Measurements from ENCODE around the gene ZBTB20. TPM values are rescaled to one million over a fixed set of nuclear protein-coding genes. Genes with fewer than 3 reads are reported as not detected.
A peak's percentile ranks its signal among the peaks of the same experiment; 100 is the strongest.

The ZBTB20 gene
- total RNA-seq, 1 donor from 2014 or later, result 62.4 TPM

DNA sequence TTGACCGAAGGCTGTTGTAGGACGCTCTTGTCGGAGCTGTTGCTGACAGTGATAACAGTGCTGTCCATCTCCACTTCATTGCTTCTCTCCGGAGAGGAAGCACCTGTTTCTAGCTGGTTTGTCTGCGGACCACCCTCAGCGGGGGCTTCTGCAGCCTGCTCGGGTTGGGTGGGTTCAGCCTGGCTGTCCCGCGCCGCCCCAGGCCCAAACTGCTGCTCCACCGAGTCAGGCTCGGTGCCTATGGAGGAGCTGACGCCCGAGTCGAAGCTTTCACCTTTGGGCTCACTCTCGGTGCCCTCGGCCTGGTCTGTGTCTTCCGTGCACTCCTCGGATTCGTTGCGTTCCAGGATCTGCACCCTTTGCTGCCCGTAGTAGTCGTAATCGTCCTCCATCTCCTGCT is 796.4 kb downstream of the ZBTB20 start:
- DNase-seq (ENCODE audit: low read depth), result no peak

DNA sequence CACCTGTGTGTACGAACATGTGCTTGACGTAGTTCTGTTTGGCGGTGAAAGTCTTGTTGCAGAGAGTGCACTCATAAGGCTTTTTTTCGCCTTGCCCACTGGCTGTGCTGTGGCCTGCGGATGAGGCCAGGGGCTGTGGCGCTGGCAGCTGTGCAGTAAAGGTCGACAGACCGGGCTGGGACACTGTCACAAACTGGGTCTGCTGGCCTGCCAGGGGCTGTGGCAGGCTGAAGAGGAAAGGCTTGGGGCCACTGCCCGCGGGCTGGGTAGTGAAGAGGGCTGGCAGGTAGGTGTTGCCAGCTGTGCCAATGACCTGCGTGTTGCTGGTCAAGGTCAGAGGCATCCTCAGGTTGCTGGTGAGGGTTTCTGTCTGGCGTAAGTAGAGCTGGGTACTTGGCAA is 796.8 kb downstream of the ZBTB20 start:
- no peak for DNase-seq (ENCODE audit: low read depth)

DNA sequence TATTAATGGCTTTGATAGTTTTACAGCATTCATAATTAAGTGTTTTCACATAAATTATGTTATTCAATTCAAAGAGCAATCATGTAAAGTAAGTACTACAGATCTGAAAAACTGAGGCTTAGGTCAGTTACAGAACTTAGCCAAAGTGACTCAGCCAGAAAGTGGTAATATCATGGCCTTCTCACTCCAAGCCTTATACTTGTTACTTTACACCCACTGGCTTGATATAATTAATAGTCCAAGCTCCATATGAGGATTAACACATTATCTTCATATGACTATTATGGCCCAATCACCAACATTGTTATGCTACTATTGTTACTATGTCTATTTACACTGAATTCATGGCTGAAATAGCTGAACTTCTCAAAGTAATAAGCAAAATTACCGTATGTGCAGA is 802.6 kb downstream of the ZBTB20 start:
- no peak for DNase-seq (ENCODE audit: low read depth)

DNA sequence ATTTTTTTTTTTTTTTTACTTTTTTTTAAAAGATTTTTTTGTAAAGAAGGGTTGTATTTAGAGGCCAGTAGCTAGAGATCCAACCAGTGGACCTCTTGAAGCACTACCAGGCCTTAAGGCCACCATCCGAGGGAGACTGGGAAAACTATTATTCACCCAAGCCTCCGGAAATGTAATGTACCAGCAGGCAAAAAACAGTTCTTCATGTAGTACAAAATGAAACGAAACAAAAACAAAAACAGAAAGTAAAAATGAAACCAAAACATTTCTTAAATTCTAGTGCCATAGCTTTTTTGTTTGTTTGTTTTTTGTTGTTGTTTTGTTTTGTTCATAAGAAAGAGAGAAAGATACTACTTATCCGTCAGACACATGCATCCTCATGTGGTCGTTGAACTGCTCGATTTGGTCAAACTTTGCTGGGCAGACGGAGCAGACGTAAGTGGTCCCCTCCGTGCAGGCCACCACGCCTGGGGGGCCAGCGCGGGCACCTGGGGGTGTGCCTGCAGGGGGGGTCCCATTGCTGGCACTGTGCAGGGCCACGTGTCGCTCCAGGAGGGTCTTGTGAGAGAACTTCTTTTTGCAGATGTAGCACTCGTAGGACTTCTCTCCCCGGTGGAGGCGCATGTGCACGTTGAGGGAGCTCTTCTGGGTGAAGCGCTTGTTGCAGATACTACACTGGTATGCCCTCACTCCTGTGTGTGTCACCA is 808.3 kb downstream of the ZBTB20 start:
- no peak for DNase-seq (ENCODE audit: low read depth)

DNA sequence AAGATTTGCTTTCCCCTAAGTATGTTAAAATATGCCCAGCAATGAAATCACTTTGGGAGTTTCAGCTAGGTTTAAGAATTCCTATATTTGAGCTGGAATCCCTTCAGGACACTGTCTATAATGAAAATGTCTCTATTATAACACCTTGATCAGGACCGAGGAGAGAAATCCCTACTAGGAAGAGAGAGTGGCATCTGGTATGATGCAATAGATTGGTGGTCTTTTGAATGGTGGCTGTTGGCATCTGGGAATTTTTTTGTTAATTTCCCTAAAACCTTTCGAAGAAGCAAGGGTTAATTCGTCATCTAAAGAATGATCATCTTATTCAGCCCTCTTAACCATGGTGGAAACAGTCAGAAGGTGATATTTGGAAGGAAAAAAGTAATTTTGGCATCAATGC is 810.2 kb downstream of the ZBTB20 start:
- no peak for DNase-seq (ENCODE audit: low read depth)

DNA sequence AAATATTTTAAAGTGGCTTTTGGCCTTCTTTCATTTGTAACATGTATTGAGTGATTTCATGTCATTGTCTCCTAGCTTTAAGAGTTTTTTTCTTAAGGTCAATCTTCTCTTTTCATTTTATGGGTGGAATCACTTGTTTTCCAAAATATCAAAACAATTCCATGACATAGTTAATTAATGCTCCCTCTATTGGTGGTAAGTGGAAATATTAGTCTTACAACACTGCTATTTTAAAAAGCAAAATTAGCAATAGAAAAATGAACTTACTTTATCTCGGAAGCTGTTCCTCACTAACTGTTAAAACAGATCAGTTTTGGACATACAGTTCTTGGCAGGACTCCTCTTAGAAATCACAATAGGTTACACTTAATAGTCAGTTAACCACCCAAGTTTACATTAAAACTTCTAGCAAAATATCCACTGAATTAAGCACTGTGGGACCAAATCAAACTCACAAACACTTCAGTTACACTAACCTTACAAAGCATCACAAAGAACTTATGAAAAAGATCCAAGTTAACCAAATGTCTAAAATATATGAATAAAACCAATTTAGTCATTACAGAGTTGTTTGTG is 810.9 kb downstream of the ZBTB20 start:
- no peak for DNase-seq (ENCODE audit: low read depth)

DNA sequence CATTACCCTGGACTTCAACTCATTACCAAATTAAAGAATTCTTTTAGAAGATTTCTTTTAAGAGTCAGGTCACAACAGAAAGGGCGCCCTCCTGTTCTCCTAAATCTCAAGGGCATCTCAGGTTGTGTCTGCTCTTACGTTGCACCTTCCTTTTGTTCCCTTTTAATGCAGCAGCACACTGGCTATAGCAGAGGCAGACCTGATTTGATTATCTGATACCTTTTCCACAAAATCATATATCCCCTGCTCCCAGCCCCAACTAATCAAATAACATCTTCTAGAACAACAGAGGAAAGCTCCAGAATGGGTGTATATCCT is 813.2 kb downstream of the ZBTB20 start:
- DNase-seq (ENCODE audit: low read depth), result no peak

DNA sequence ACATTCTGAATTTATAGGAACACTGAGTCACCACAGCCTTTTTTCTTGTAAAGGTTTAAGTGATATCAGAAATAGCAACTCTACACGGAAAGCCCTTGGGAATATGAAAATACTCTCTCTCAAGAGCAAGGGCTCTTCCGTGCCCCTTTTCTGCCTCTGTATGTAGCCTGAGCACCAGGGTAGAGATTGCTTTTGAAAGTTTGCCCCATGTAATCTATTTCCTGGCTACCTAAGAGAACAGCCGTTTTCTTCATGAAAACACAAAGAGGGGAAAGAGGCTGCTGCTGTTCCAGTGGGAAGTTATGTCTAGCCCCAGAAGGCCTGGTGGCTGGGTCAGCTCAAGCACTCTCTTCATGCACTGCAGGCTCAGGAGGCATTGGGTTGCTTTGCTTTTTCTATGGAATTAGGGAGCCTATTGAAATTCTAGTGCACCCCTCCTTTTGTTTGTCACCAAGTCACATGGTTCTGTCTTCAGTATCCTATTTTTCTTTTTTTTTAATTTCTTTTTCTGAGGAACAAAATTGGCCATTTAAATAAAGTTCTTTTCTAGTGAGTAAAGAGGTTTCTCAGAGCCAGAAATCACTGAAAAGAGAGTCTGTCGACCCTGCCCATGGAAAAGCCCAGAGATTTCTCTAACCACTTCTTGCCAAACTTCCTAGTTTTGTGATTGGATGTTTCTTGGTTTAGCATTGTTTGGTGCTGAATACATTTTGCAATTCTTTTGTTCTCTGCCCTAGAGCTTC is 813.7 kb downstream of the ZBTB20 start:
- DNase-seq (ENCODE audit: low read depth), result no peak

DNA sequence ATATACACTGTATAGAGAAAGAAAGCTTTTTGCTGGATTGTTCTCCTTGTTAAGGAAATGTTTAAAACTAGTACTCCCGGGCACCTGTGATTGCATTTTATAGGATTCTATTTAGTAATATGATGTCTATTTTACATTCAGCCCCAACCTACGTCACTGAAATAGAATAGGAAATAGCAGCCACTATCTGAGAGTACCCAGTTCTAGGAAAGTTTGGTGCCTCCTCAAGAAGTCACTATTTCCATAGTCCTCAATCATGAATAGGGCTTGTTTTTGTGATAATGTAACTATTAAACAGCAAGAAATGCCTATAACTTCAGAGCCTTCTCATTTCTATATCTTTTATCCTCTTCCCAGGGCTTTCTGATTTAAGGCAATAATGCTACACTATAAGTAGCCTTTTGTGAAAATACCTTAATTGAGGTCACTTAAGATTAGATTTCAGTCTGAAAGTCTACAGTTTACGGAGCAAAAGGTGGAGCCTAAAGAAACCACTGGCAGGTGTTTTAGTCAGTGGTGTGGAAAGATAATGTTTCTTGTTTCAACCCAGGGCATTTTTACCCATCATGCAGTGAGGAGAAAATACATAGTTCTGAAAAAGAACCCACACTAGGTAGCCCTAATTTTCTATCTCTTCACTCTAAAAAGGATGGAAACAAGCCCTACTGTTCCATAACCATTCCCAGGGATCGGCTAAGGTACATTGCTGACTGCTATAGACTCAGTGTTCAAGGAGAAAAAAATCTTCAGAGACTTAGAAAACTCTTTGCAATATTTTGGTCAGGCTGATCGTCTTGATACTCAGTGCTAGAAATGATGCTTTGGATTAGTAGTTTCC is 814.5 kb downstream of the ZBTB20 start:
- no peak for DNase-seq (ENCODE audit: low read depth)

DNA sequence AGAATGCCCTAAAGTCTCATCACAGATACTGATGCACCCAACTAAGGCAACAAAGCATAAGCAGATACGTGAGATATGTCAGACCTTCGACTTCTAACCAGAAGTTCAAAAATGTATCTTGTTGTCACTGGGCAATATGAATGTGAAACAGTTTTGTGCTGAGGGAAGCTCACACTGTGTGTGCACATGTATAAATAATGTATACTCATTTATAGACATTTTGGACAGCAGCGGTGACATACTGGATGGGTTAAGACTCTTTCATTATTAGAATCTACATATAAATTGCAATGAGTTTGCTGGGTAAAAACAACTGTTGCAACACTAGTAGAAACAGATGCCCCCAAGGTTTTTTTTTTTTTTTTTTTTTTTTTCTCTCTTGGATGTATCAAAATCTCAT is 815.4 kb downstream of the ZBTB20 start:
- no peak for DNase-seq (ENCODE audit: low read depth)

DNA sequence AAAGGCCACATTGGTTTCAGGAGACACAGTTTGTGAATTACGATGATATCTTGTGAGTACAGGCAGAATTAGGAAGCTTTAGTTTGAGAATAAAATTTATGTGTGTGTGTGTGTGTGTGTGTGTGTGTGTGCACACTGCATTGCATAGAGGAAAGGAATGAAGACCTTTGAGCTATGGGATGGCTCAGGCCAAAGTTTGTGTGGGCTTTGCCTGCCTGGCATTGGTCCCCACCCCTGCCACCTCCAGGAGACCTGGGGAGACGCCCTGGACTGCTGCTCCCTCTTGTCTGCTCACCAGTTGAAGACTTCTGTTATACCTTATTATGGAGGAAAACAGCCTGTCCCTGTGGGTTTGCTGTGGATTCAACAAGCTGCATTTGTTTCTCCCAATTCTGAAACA is 816.1 kb downstream of the ZBTB20 start:
- no peak for DNase-seq (ENCODE audit: low read depth)

DNA sequence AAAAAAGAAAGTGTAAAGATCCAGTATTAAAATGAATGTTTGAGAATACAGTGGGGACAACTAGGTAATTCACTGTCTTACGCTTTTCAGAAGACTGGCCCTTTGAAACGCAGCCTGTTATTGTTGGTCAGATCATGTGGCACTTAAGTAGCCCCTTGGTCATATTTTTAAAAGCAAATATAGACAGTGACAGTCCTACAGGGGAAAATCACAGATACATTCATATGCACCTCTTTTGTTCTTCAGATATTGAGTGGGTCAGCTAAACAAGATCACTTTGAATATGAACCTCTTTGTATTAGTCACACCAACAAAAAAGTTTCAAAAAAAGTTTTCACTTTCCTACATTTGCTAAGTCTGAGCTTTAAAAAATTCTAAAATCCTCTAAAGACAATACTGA is 817.3 kb downstream of the ZBTB20 start:
- DNase-seq (ENCODE audit: low read depth), result no peak

DNA sequence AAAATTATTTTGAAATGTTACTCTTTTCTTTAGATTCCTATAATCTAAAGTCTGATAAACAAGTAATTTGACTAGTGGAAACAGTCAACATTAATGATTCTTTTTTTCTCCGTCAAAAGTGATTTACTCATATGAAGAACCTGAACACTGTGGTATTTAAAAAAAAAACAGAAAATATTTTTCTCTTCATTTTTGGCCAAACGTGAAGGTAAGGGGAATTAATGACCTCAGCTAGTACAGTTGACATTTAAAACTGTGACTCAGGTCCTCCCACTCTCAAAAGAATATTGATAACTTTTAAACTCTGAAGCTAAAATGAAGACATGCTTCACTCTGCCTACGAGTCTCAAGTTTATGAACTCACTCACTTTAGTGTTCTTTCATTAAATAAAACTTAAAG is 818.7 kb downstream of the ZBTB20 start:
- no peak for DNase-seq (ENCODE audit: low read depth)

DNA sequence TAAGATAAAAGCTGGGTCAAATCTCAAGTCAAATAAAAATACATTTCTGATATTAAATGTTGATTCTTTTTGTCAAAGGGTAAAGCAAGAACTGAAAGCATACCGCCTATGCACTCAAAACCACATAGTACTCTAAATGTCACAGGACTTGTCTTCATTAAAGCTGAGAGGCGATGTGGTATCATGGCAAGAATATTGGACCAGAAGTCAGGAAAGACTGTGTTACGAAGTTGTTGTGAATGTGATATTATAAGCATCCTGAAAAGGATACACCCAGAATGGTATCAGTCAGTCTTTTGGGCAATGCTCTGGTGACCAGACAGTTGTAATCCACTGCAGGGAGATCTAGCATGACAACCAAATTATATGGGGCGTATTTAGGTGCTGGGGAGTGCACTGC is 819.4 kb downstream of the ZBTB20 start:
- DNase-seq (ENCODE audit: low read depth), result no peak

DNA sequence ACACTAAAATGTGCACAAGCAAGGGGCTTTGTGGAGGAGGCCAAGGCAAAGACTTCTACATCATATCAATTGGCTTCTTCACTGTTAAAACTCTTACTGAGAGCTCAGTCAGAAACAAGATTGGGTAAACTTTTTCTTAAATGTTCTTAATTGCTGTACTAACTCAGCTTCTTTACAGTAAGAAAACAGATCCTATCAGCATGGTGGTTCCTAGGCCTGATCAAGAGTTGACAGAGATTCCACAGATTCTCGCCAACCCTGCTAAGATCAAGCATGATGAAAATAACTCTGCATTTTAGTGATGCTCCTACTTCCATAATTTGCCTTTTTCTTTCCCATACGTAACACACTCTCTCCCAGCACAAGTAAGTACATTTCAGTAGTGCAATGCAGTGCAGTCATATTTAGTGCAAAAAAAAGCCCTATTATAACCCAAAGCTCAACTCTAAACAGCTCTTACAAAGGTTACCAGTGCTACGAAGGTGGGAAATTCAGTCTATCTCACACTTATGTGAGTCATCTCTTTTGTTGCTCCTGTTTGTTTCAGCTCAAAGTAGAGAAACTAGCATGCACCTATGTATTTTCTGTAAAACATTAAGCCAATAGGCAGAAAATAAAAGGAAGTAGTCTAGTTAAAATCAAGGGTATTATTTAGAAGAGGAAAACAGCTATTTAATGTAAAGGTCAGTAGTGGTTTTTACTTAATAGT is 823.4 kb downstream of the ZBTB20 start:
- no peak for DNase-seq (ENCODE audit: low read depth)

DNA sequence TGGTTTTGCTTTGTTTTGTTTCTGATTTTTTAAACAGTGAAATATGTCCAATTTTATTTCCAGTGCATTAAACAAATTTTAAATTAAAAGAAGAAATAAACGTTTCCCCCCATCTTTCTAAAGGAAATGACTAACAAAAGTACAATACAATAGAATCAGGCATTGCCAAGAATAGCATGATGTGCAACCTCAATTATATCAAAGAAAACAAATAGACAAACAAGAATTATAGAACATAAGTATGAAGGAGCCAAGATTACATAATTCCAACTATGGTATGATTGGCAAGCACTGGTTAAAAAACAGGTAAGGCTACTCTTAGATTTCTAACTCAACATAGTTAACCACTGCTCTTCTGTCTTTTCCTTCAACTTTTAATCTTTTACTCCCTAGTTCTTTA is 826.8 kb downstream of the ZBTB20 start:
- no peak for DNase-seq (ENCODE audit: low read depth)

DNA sequence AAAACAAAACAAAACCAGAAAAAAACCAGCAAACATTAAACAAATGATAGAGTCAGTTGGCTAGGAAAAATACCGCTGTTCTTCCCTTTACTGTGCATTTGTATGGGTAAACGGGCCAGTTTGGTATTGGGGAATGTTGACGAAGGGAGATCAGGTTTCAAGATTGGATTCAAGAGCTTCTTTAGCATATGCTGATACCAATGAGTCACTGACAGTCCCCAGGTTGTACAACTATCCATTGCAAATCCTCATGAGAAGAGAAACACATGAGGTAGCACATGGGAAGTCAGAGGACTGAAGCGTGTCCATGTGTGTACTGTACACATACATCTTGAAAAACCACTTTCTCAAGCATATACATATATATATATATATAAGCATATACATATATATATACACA is 827.6 kb downstream of the ZBTB20 start:
- peak; percentile 19 for DNase-seq (ENCODE audit: low read depth)

DNA sequence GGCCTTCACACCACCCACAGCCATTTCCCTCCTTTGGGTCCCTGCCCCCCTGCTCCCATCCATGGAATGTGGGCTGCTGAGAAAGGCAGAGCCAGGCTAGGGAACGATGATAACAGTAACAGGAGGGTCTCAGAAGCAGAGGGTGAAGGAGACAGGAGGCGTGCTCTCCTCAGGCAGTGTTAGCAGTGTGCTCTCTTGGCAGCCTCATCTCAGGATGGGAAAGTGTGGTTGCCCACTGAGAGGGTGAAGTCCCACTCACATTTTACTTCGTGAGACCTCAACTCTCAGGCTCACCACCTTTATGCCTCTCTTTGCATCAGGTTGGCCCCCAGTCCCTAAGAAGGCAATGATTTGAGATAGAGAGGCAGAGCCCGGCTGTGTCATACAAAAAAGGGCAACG is 828.8 kb downstream of the ZBTB20 start:
- no peak for DNase-seq (ENCODE audit: low read depth)

DNA sequence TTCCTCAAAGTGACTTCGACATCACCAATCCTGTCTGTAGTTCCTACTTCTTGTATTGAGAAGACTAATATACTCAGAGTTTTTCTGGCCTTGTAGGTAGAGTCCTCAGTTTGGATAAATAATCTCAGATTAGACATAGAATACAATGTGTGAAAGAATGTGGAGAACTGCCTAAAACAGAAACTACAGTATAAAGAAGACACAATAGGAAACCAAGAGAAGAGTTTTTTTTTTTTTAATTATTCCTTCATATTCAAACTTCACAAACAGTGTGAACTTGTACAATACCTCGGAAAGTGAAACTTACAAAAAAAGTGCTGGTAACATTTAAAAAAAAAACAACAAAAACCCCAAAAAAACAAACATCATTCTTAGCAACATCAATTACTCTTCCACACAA is 832.8 kb downstream of the ZBTB20 start:
- DNase-seq (ENCODE audit: low read depth), result no peak

DNA sequence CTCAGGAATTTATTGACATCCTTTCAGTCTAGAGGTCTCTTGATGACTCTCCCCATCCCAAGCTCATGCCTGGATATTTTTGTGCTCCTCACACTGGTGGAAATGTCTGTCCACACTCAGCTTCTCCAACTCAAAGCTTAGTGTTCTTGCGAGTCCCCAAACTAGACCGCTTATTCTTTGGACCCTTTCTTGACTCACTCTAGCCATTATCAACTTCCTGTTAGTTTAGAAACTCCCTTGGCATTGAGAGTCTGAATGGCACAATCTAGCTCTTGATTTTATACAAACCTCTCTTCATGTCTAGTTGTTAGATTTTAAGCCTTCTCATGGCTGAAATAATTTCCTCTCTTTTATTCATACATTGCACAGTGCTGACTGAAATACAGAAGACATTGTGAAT is 833.7 kb downstream of the ZBTB20 start:
- DNase-seq (ENCODE audit: low read depth), result no peak

DNA sequence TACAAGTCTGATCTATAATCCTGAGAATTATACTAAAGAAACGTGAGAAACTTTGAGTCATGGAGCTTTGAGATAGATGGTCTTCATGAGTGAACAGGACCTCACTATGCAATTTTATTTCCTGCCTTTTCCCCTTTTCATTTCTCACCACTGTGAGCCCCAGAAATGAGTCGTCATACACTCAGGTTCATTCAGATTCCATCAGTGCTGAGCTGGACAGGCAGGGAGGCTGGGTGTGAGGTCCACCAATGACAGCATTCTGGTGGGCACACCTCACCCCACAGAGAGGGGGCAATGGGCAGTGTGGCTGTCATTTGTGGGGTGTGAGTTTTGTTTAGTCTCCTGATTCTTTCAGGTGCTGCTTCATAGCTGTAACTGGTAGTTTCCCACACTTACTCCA is 836.4 kb downstream of the ZBTB20 start:
- DNase-seq (ENCODE audit: low read depth), result no peak
